ENCODE measurements around the gene RRP8. TPM values are rescaled to one million over a fixed set of nuclear protein-coding genes. Genes with fewer than 3 reads are reported as not detected.

The RRP8 gene
- total and polyA plus RNA-seq, 2 donors (not counting 1 experiment from before 2014, with no cell fraction given), result 12.1 to 13.2 TPM

DNA sequence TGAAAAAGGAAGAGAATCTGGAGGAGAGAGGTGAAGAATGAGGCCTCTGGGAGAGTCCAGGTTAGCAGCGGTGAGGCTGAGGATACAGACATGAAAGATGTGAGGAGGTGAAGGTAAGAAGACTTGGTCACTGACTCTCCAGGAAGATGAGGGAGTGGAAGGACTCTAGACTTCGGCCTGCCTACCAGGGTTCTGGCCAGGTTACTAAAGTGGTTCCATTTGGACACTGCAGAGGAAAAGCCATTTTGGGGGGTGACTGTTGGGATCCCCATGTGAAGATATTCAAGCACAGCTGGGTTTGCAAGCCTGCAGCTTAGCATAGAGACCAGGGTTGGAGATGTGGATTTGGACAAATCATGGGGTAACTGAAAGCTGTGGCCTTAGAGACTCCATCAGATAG is 44.4 kb upstream of the RRP8 start:
- no peak overlapping the region for H3K27ac ChIP-seq (ENCODE audit: insufficient read depth, low read length)
- TF ChIP-seq EZH2 (IDR thresholded peaks at IDR 0.05; ENCODE audit: low read length, missing control alignments), result no peak
- TF ChIP-seq, protein P1, sequence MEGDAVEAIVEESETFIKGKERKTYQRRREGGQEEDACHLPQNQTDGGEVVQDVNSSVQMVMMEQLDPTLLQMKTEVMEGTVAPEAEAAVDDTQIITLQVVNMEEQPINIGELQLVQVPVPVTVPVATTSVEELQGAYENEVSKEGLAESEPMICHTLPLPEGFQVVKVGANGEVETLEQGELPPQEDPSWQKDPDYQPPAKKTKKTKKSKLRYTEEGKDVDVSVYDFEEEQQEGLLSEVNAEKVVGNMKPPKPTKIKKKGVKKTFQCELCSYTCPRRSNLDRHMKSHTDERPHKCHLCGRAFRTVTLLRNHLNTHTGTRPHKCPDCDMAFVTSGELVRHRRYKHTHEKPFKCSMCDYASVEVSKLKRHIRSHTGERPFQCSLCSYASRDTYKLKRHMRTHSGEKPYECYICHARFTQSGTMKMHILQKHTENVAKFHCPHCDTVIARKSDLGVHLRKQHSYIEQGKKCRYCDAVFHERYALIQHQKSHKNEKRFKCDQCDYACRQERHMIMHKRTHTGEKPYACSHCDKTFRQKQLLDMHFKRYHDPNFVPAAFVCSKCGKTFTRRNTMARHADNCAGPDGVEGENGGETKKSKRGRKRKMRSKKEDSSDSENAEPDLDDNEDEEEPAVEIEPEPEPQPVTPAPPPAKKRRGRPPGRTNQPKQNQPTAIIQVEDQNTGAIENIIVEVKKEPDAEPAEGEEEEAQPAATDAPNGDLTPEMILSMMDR (conservative IDR thresholded peaks at IDR 0.05 in 1 of 2, IDR thresholded peaks at IDR 0.05 in 1 of 2; ENCODE audit: low read depth in 1 of 2, low read length in 2 of 2), result no peak
- H3K4me2 ChIP-seq (ENCODE audit: extremely low read depth, insufficient read depth, low read length), result no peak overlapping the region
- peaks cover 20% of the 10 kb centered on the region for H3K27me3 ChIP-seq (ENCODE audit: control insufficient read depth, insufficient read depth, low read length)
- no peaks in the 10 kb centered on the region for H3K9me3 ChIP-seq (ENCODE audit: control insufficient read depth, insufficient read depth, low read depth, low read length)
- H3K4me3 ChIP-seq (replicated peaks in 1 of 4; ENCODE audit: control extremely low read depth in 1 of 4, insufficient read depth in 1 of 4, low read depth in 3 of 4, low read length in 4 of 4), result no peak overlapping the region
- no peak overlapping the region for H2AFZ ChIP-seq (ENCODE audit: low read length)
- H3K4me1 ChIP-seq (ENCODE audit: control insufficient read depth, extremely low read depth, insufficient read depth, low read length), result peaks cover 18% of the 10 kb centered on the region
- H3K79me2 ChIP-seq (ENCODE audit: control insufficient read depth, insufficient read depth, low read length), result no peaks in the 10 kb centered on the region
- no peaks in the 10 kb centered on the region for H4K20me1 ChIP-seq (ENCODE audit: control insufficient read depth, extremely low read depth, insufficient read depth, low read length)
- no peaks in the 10 kb centered on the region for H3K36me3 ChIP-seq (ENCODE audit: control insufficient read depth, insufficient read depth, low read length)
- DNase-seq (ENCODE audit: low read depth in 2 of 2), result no peak
- H3K9ac ChIP-seq (ENCODE audit: insufficient read depth, low read length), result no peak overlapping the region

DNA sequence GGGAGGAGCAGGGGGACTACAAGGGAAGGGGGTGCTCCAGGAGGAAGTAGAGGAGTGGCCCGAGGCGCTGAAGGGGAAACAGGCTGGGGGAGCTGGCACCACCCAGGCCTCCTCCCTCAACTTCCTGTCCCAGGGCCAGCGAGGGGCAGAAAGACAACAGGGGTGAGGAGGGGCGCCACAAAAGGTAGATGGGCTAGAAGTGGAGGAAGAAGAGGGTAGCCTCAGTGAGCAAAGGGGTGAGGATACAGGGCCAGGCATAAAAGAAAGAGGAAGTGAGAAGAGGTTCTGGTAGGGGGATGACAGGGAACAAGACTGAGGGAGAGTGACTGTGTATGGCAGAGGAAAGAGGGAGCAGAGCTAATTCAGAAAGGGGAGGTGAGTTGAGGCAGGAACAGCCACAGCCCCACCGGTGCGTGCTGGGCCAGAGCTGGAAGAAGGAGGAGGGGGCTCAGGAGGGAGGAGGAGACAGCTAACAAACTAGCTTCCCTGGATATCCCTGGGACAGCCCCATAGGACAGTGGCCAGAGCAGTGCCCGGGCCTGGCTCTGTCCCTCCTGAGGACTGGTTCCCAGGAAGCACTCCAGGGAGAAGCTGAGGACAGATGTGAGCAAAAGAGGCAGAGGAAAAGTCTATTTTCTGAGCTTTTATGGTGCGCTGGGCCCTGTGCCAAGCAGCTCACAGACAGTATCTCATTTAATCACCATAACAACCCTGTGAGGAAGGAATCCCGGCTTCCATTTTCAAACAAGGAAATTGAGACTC is 43.7 kb upstream of the RRP8 start:
- Histone ChIP-seq H3K27me3 (ENCODE audit: control insufficient read depth, insufficient read depth, low read length) (peaks cover 16% of the 10 kb centered on the region), H3K4me1 (ENCODE audit: control insufficient read depth, extremely low read depth, insufficient read depth, low read length) (peaks cover 18% of the 10 kb centered on the region), H3K79me2 (ENCODE audit: control insufficient read depth, insufficient read depth, low read length) (no peaks in the 10 kb centered on the region), H2AFZ (ENCODE audit: low read length) (no peak overlapping the region), H3K27ac (ENCODE audit: insufficient read depth, low read length) (peak overlapping the region; percentile 82), H3K4me2 (ENCODE audit: extremely low read depth, insufficient read depth, low read length) (peak overlapping the region; percentile 98), H4K20me1 (ENCODE audit: control insufficient read depth, extremely low read depth, insufficient read depth, low read length) (no peaks in the 10 kb centered on the region), H3K9ac (ENCODE audit: insufficient read depth, low read length) (peak overlapping the region; percentile 21), H3K4me3 (replicated peaks in 1 of 4; ENCODE audit: control extremely low read depth in 1 of 4, insufficient read depth in 1 of 4, low read depth in 3 of 4, low read length in 4 of 4) (peak overlapping the region in 1 of 4 experiments; percentile 38), H3K9me3 (ENCODE audit: control insufficient read depth, insufficient read depth, low read depth, low read length) (no peaks in the 10 kb centered on the region), H3K36me3 (ENCODE audit: control insufficient read depth, insufficient read depth, low read length) (no peaks in the 10 kb centered on the region)
- no peak for DNase-seq (ENCODE audit: low read depth in 2 of 2)
- TF ChIP-seq, protein P1 (conservative IDR thresholded peaks at IDR 0.05 in 1 of 2, IDR thresholded peaks at IDR 0.05 in 1 of 2; ENCODE audit: low read depth in 1 of 2, low read length in 2 of 2), result no peak
- TF ChIP-seq EZH2 (IDR thresholded peaks at IDR 0.05; ENCODE audit: low read length, missing control alignments), result no peak

DNA sequence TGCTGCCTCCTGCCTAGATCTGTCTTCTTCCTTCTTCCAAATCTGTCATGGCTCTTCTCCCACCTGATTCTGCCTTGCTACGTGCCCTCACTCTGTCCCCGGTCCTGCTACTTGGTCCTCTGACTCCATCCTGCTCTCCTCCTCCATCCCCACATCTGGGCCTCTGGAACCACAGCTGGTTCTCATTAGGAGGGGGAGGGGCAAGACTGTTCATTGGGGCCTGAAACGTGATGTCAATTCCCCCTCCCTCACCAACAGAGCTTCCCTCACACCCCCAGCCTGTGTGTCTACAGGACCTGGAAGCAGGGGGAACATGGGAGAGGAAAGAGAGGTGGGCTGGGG is 43.1 kb upstream of the RRP8 start:
- TF ChIP-seq EZH2 (IDR thresholded peaks at IDR 0.05; ENCODE audit: low read length, missing control alignments), result no peak
- TF ChIP-seq, protein P1 (conservative IDR thresholded peaks at IDR 0.05 in 1 of 2, IDR thresholded peaks at IDR 0.05 in 1 of 2; ENCODE audit: low read depth in 1 of 2, low read length in 2 of 2), result no peak
- H3K4me3 ChIP-seq (replicated peaks in 1 of 4; ENCODE audit: control extremely low read depth in 1 of 4, insufficient read depth in 1 of 4, low read depth in 3 of 4, low read length in 4 of 4), result peak overlapping the region in 2 of 4 experiments; percentile 22 to 38
- no peaks in the 10 kb centered on the region for H3K36me3 ChIP-seq (ENCODE audit: control insufficient read depth, insufficient read depth, low read length)
- H3K27me3 ChIP-seq (ENCODE audit: control insufficient read depth, insufficient read depth, low read length), result peaks cover 14% of the 10 kb centered on the region
- H2AFZ ChIP-seq (ENCODE audit: low read length), result peak overlapping the region; percentile 21
- H3K27ac ChIP-seq (ENCODE audit: insufficient read depth, low read length), result peak overlapping the region; percentile 82
- H4K20me1 ChIP-seq (ENCODE audit: control insufficient read depth, extremely low read depth, insufficient read depth, low read length), result no peaks in the 10 kb centered on the region
- H3K4me1 ChIP-seq (ENCODE audit: control insufficient read depth, extremely low read depth, insufficient read depth, low read length), result peaks cover 18% of the 10 kb centered on the region
- H3K9ac ChIP-seq (ENCODE audit: insufficient read depth, low read length), result peak overlapping the region; percentile 8
- peak in 1 of 2 donors; percentile 61 for DNase-seq (ENCODE audit: low read depth in 2 of 2)
- H3K4me2 ChIP-seq (ENCODE audit: extremely low read depth, insufficient read depth, low read length), result peak overlapping the region; percentile 98
- no peaks in the 10 kb centered on the region for H3K9me3 ChIP-seq (ENCODE audit: control insufficient read depth, insufficient read depth, low read depth, low read length)
- H3K79me2 ChIP-seq (ENCODE audit: control insufficient read depth, insufficient read depth, low read length), result no peaks in the 10 kb centered on the region
